Stimulated activated CD4-positive, alpha-beta T cell treated with anti-CD3 and anti-CD28 coated beads, Interleukin-4, amount 100 ng/mL, for 1 hour (primary cell): ENCODE data around the gene FHIT.

Source experiments
- DNase-seq: peaks from one replicate; pipeline ENCODE4 v3.0.0-alpha.2; 2020

FHIT gene

GRCh38 chr3:59762941-59763340, 1488.3 kb downstream of the FHIT start:
- DNase-seq: no peak

- DNase-seq: peak; percentile 9
Observed at GRCh38 chr3:59759298-59760031, 1491.8 kb downstream of the FHIT start.

GRCh38 chr3:59758672-59759071, 1492.6 kb downstream of the FHIT start:
- no peak for DNase-seq

GRCh38 chr3:59756934-59757333, 1494.3 kb downstream of the FHIT start:
- no peak for DNase-seq

GRCh38 chr3:59754456-59755129, 1496.7 kb downstream of the FHIT start:
- DNase-seq: no peak

- DNase-seq: no peak
Observed at GRCh38 chr3:59753808-59754450, 1497.3 kb downstream of the FHIT start.

GRCh38 chr3:59752925-59753324, 1498.3 kb downstream of the FHIT start:
- DNase-seq: no peak

GRCh38 chr3:59751606-59752005, 1499.6 kb downstream of the FHIT start:
- no peak for DNase-seq

- DNase-seq: no peak
Observed at GRCh38 chr3:59750391-59750790, 1500.9 kb downstream of the FHIT start.

GRCh38 chr3:59749291-59749690, 1502.0 kb downstream of the FHIT start:
- DNase-seq: no peak

GRCh38 chr3:59746585-59746984, 1504.7 kb downstream of the FHIT start:
- no peak for DNase-seq

GRCh38 chr3:59737241-59737640, 1514.0 kb downstream of the FHIT start:
- DNase-seq: no peak

GRCh38 chr3:59734061-59734460, 1517.2 kb downstream of the FHIT start:
- DNase-seq: no peak

- DNase-seq: no peak
Observed at GRCh38 chr3:59733041-59733809, 1518.0 kb downstream of the FHIT start.

- DNase-seq: no peak
Observed at GRCh38 chr3:59731943-59732342, 1519.3 kb downstream of the FHIT start.

GRCh38 chr3:59730591-59730990, 1520.7 kb downstream of the FHIT start:
- no peak for DNase-seq

GRCh38 chr3:59728587-59728908, 1522.7 kb downstream of the FHIT start:
- no peak for DNase-seq

- no peak for DNase-seq
Observed at GRCh38 chr3:59727902-59728586, 1523.2 kb downstream of the FHIT start.

GRCh38 chr3:59726279-59726678, 1525.0 kb downstream of the FHIT start:
- DNase-seq: no peak

- DNase-seq: no peak
Observed at GRCh38 chr3:59717679-59718205, 1533.5 kb downstream of the FHIT start.

GRCh38 chr3:59714066-59714465, 1537.2 kb downstream of the FHIT start:
- DNase-seq: no peak

- no peak for DNase-seq
Observed at GRCh38 chr3:59710554-59710953, 1540.7 kb downstream of the FHIT start.
